Stimulated activated CD8-positive, alpha-beta memory T cell treated with anti-CD3 and anti-CD28 coated beads, Interleukin-2, amount 100 ng/mL, for 48 hours (primary cell): Measurements from ENCODE around the gene GALNT14.

Source experiments
- DNase-seq, 2 donors: peaks; one replicate each; pipeline ENCODE4 v3.0.0-alpha.2; 2020; ENCODE audit warnings: low read depth in 2 of 2

Gene GALNT14

GRCh38 chr2:30897539-30897938 is 240.7 kb downstream of the GALNT14 start:
- no peak for DNase-seq

DNA sequence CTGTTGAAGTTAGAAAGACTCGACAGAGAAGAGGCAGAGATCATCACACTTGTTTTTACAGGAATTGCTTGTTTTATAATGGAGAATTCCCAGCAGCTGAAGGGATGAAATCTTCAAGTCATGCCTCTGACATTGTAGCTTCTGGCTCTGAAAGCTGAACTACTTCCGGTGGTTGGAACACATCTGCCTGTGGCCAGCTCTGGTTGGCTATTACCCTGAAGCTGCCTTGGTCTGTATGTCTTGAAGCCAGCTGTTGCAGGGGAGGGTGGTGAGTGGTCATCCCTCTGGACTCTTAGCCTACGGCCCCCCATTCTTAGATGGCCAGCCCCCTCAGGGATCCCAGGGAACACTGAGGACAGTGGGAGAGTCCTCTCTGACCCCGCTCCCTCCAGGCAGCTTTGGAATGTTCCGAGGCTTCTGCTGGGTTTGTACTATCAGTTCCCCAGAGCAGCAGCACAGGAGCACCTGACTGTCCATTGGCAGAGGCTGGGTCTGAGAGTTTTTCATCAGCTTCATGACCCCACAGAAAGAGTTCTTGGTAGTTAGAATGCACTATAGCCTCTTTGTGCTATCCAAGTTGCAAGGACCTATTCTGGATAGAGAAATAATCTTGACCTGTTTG is 243.6 kb downstream of the GALNT14 start:
- DNase-seq, result no peak

- DNase-seq, result no peak
These were observed 249.3 kb downstream of the GALNT14 start for GRCh38 chr2:30888852-30889409.

GRCh38 chr2:30886080-30886479 is 252.2 kb downstream of the GALNT14 start:
- no peak for DNase-seq

GRCh38 chr2:30883822-30884221 is 254.4 kb downstream of the GALNT14 start:
- no peak for DNase-seq

GRCh38 chr2:30883184-30883583 is 255.1 kb downstream of the GALNT14 start:
- no peak for DNase-seq

DNA sequence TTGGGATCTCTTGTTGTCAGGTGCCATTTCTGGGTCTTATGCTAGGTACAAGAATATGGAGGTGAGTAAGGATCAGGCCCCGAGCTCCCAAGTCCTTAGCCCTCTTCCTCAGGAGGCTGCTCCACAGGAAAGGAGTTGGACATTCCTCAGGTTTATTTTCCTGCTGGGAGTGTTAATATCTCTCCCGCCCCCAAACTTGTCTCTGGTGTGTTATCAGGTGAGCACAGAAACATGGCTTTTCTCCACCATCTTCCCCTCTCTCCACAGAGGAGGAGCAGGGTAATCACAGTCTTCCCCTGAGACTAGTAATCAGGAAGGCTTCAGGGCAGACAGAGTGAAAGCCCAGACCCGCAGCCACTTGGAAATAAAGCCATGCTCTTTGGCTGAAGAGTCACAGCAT is 257.7 kb downstream of the GALNT14 start:
- DNase-seq, result no peak

GRCh38 chr2:30877833-30878232 is 260.4 kb downstream of the GALNT14 start:
- no peak for DNase-seq

GRCh38 chr2:30872797-30873196 is 265.4 kb downstream of the GALNT14 start:
- DNase-seq, result no peak

- no peak for DNase-seq
These were observed 266.1 kb downstream of the GALNT14 start for GRCh38 chr2:30871980-30872789.

GRCh38 chr2:30871440-30871839 is 266.8 kb downstream of the GALNT14 start:
- DNase-seq, result no peak

DNA sequence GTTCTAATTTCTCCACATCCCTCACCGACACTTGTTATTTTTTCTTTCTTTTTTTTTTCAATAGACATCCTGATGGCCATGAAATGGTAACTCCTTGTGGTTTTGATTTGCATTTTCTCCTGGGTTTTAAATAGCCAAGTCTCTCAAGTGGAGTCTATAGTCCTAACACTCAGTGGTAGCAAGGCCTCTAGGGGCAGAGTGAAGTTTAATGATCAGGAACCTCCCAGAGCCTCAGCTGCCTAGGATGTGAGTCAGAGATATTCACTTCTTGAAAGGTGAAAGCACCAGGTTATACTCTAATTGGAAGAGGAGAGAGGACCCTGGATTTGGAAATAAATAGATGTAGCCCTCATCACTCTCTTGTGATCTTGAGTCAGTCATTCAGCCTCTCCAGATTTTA is 268.3 kb downstream of the GALNT14 start:
- no peak for DNase-seq

- no peak for DNase-seq
These were observed 270.9 kb downstream of the GALNT14 start for GRCh38 chr2:30867385-30867784.

DNA sequence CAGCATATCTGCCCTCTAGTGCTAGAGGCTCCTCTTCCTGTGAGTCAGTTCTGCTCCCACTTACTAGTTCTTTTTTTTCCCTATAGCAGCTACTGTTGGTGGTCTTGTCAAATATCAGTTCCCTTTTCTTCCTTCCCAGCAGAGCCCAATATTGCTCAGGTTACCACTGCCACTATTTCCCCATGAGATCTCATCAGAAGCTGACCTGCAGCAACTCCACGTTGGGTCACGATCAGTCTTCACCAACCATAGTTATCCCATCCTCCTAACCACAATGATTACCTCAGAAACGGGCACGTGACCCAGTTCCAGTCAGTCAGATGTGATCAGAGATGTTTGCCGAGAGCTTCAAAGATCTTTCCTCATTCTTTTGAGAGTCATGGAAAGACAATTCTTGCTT is 271.3 kb downstream of the GALNT14 start:
- DNase-seq, result no peak

- no peak for DNase-seq
These were observed 272.2 kb downstream of the GALNT14 start for GRCh38 chr2:30865892-30866681.

DNA sequence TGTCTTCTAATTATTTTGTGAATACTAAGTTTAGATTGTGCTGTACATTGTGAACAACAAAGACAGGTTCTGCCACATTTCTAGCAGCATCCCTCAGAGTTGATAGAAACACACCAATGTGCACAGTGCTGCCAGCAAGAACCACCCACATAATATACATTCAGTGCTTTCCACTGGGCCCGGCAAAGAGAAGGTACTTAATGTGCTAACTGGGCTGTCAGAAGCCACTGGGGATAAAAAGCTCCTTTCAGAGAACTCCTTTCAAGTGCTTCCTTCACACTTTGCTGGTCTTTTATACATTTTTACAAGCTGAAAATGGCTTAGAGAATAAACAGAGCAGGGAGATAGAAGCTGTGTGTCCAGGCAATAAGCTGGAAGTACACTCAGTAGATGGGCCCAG is 273.0 kb downstream of the GALNT14 start:
- no peak for DNase-seq

DNA sequence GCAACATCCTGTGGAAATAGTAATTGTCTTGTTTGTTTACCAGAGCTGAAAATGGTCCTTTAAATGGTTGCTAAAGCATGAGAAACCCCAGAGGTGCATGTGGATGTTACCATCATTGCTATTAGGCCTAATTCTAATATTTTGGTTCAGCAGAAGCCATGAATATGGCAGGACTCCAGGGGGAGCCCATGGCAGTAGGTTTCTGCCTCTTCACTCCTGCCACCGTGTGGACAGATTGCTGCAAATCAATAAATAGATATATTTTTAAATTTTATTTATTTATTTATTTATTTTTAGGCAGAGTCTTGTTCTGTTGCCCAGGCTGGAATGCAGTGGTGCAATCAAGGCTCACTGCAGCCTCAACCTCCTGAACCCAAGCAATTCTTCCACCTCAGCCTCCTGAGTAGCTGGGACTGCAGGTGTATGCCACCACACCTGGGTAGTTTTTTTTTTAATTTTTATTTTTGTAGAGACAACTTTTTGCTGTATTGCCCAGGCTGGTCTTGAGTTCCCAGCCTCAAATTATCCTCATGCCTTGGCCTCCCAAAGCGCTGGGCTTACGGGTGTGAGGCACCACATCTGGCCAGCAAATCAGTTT is 276.1 kb downstream of the GALNT14 start:
- DNase-seq, result peak; percentile 6 to 16

DNA sequence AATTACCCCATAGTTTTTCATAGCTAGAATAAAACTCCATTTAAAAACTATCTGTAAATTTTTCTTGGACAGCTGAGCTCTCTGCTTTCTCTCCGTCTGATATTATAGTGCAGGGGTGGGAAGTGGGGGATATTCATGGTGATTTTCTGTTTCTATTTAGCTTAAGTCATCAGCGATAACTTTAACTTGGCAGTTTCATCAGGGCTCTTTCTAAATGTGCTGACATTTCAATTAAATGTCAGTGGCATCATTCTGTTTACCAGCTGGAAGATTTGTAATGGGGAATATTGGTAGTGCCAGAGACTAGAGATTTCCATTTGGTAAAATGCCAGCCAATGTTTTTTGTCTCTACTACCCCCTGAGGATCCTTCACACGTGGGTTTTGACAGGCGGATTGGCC is 277.5 kb downstream of the GALNT14 start:
- DNase-seq, result no peak
